ENCODE data around the gene CYBB.
"Not testable (repeated sequence)": the region's sequence is repeated elsewhere in the genome, so short reads cannot be mapped to it uniquely, and the experiment has no call there.

The CYBB gene

GRCh38 chrX:37779857-37780256 lies at the start of gene CYBB:
TSS of gene CYBB (plus strand) at chrX:37780059. CDS start at chrX:37780078, 19 bp downstream.
- no peak for DNase-seq

GRCh38 chrX:37745354-37745753 lies 34.5 kb upstream of the CYBB start:
- peak; percentile 56 for DNase-seq

DNA sequence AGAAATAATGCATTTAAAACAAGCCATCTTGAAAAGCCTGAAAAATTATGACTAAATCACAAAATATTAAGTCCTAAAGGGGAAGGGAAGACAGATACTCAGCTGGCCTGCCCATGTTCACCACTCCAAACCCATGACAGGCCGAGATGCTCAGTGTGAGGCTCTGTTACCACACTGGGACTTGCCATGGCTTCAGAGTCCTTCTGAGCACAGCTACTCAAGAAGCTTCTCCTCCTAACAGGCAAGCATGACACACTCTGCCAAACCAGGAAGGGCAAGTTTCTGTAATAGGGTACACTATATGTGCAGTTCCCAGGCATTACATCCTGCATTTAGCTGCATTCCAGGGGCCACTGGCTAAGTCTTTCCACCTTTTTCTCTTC lies 34.0 kb upstream of the CYBB start:
- DNase-seq, result no peak

DNA sequence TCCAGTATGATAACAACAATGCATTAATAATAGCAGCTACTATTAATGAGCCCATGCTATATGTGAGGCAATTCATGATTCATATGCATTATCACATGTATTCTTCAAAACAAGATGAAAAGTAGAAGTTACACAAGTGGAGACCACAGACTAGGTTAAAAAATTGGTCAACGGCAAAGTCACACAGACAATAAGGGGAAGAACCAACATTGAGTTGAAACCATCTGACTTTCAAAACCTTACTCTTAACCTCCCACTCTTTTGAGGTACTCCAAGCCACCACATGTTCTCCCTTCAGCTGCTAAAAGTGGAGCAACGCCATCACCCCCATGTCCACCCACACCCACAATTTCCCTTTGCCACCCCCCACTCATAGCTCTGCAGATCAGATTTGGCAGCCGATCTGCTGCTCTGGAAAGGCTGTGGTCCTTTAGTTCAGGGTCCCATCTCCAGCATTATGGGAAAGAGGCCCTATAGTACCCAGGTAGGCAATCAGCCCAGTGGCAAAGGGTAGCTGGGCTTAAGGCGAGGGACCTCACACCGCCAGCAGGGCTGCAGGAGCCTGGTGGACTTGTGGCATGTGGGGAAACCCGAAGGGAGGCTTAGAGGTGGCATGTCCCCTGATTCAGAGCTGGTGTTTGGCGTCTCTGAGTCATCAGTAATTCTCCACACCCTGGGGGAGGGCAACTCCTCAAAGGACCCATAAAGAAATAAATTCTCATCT lies 33.5 kb upstream of the CYBB start:
- no peak for DNase-seq

GRCh38 chrX:37746951-37747350 lies 32.9 kb upstream of the CYBB start:
- DNase-seq, result no peak

- DNase-seq, result no peak
Observed at GRCh38 chrX:37752281-37752680, 27.6 kb upstream of the CYBB start.

- DNase-seq, result no peak
Observed at GRCh38 chrX:37752936-37753335, 26.9 kb upstream of the CYBB start.

DNA sequence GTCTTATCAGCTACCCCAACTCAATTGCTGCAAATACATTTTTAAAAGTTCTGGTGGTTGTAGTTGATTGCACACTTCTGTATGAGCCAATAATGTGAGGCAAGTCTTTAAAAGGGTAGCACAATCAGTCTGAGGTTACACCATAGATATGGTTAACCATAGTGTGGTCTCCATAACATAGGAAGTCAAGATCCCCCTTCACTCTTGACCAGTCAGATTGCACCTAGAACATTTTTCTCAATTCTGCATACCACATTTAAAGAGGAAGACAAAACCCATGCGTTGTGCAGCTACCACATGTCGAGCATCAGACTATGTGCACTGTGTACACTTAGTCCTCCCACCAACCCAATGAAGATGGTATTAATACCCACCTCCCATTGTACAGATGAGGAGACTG lies 26.5 kb upstream of the CYBB start:
- no peak for DNase-seq

DNA sequence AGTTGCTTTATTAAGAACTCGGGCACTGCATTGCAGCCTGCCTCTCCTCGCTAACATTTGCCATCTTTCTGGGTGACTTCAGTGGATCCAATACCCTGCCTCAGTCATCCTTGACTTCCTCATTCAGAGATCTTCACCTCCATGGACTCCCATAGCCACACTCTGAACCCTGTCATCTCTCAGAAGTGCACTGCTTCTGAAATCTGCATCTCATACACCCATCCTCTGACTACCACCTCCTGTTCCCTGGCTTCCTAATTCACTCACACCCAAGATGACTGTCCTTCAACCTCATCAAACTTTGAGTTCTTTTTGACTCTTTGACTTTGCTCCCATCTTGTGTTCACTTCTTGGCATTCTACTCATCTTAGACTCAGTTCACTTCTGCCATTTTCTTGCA lies 25.3 kb upstream of the CYBB start:
- no peak for DNase-seq

GRCh38 chrX:37755025-37755424 lies 24.8 kb upstream of the CYBB start:
- DNase-seq, result no peak

DNA sequence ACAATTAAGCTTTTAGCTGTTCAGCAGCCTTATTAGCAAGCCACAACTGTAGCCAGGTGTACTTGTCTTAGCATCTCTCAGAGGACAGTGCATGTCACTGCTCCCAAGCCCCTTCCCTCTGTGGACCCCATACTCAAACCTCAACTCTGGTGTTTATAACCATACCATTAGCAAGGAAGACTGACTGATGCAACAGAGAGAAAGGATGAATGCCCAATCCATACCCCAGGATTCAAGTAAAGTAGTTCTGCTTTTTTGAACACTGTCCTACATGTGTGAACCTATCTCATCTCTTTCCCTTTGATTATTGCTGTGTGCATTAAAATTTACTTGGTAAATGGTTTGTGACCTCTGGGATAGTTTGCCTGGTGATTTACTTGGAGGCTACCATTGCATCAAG lies 22.8 kb upstream of the CYBB start:
- DNase-seq, result no peak

GRCh38 chrX:37759351-37759750 lies 20.5 kb upstream of the CYBB start:
- DNase-seq, result no peak

DNA sequence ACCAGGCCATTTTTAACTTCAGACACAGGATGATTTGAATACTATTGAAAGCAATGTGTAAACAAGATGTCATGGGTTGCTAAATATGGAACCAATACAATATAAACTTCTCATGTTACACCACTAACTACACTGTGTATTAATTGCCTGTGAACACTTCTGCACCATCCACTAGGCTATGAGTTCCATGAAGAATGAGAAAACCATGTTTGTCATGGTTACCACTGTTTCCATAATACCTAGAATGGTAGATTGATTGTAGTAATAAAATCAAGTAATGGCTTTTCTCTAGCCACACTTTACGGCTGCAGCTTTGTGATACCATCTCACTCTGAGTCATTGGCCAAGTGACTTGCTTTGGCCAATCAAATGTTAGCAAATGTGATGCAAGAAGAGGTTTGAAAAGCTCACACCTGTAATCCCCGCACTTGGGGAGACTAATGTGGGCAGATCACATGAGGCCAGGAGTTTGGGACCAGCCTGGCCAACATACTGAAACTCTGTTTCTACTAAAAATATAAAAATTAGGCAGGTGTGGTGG lies 19.9 kb upstream of the CYBB start:
- no peak for DNase-seq

- DNase-seq, result no peak
Observed at GRCh38 chrX:37763400-37763799, 16.5 kb upstream of the CYBB start.

DNA sequence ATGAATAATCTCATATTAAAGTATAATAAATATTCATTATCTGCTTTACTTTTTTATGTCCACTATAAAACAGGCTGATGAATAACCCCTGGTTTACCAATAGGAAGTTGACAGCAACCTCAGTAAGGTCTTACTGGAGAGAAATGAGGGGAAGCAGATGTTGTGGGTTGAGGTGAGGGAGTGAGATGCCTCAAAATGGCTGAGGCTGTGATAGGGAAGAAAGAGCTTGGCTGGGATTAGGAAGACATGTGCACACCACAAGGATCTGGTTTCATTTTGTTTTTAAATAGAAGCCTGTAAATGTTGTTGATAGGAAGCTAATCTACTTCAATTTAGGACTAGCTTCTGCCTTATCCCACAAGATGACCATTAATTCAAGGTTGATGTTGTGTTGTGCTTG lies 14.4 kb upstream of the CYBB start:
- DNase-seq, result no peak

DNA sequence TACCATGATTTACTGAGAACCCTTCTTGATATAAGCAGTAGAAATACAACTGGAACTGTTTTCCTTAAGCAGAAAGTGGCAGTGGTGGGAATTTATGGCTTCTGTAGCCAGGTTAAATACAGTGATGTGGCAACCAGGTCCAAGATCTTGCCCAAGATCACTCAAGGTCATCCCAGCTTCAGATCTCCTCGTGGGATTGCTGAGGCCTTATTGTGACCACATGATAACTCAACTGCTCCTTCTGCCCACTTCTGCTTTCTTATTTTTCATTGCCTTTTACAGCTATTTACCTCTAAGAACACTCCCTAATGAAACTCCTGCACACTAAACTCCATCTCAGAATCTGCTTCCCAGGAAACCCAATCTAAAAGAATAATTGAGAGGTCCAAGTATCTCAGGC lies 12.4 kb upstream of the CYBB start:
- no peak for DNase-seq

DNA sequence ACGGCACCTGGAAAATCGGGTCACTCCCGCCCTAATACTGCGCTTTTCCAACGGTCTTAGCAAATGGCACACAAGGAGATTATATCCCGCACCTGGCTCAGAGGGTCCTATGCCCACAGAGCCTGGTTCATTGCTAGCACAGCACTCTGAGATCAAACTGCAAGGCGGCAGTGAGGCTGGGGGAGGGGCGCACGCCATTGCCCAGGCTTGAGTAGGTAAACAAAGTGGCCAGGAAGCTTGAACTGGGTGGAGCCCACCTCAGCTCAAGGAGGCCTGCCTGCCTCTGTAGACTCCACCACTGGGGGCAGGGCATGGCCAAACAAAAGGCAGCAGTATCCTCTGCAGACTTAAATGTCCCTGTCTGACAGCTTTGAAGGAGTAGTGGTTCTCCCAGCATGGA lies 11.0 kb upstream of the CYBB start:
- DNase-seq, result not testable (repeated sequence)

DNA sequence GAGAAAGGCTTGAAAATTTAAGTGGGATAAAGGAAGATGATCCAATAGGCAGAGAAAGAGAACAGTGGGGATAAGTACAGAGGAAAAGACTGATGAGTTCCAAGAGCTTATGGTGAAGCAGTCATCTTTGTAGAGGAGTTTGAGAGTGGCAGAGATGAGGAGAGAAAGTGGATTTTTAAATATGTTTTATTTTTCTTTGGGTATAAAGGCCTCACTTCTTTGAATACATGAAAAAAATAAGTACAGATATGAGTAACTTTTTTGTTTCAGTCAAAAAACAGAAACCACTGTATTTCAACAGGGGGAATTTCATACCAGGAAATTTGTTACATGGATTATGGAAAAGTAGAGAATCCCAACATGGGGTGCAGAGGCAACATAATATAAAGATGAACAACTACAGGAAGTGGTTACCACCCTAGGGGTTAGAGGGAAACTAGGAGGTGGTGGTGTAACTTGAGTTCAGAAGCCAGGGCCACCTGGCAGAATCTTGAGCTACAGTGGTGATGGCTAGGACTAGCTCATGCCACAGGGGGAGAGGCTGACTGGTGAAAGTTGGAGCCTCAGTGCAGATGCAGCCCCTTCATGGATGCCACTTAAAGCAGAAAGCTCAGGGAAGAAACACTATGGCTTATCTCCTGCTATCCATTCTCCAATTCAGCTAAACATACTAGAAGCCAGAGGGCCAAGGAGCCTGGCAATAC lies 3.4 kb upstream of the CYBB start:
- no peak for DNase-seq

DNA sequence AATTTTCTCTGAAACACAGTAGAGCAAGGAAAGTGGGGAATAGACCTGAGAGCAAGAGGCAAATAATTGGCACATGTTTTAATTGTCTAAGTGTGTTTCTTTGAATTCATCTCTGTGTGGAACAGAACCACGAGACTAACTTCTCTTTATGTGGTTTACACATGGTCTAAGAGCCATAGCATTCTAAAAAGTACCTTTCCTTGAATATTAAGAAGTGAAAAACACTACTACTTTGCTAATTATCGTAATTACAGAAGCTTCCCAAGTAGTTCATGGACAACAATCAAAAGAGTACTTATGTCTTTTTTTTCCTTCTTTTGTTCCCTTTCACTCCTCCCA lies 2.9 kb upstream of the CYBB start:
- DNase-seq, result no peak

- DNase-seq, result no peak
Observed at GRCh38 chrX:37781081-37781480, 1.2 kb downstream of the CYBB start.

GRCh38 chrX:37781814-37782213 lies 2.0 kb downstream of the CYBB start:
- DNase-seq, result no peak

DNA sequence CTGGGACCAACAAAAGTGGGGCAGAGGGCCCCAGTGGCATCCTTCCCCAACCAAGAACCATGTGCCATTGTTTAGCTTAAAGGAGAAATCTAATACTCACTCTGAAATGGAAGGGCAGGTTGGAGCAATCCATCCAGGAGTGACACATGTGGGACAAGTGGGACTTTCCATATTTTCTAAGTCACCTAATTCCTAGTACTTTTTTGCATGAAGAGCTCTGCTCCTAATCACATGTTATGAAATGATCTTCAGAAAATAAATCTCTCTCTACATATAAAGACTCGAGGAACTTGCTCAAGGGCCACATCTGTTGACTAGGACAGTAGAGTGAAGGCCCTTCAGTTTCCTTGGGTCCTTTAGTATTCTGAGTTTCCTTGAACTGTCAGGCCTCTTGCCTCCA lies 2.5 kb downstream of the CYBB start:
- DNase-seq, result no peak

DNA sequence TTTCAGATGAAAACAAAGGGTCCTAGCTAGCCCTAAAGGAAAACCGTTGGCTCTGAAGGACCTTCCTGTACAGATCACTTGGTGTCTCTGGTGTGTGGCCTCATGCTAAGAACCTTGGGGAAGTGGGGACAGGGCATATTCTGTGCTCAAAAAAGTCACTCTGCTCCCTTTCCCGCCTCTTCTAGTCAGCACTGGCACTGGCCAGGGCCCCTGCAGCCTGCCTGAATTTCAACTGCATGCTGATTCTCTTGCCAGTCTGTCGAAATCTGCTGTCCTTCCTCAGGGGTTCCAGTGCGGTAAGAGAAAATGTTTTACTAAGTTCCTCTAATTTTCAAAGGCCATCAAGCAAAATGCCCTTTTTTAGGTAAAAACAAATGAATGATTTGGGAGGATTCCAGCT lies 3.4 kb downstream of the CYBB start:
- no peak for DNase-seq

DNA sequence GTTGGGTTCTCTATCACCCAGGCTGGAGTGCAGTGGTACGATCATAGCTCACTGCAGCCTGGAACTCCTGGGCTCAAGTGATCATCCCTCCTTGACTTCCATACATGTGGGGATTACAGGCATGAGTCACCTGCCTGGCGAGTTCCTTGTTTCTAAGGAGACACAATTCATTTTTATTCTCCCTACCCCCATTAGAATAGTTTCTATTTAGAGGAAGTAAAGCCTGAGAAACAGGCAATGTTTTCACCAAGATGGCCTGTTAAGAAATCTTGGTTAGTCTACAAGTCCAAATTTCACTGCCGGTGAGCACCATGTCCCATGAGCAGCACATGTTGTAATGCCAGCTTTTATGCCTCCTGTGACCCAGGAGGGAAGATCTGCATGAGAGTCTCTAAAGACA lies 5.7 kb downstream of the CYBB start:
- DNase-seq, result no peak
